Testis (tissue), 2 donors: ENCODE data around the gene DEF6.

Experiments used
- CTCF ChIP-seq, 3 experiments: fragments of 450-650 bp in 2 of 3; fragments of 200-600 bp in 1 of 3; sonication (generic) in 1 of 3; IDR thresholded peaks; one replicate each; pipeline ENCODE4 v1.5.1; 2016 to 2019; ENCODE audit warnings: antibody characterized with exemption in 3 of 3, mild to moderate bottlenecking in 2 of 3, moderate library complexity in 1 of 3
- POLR2A ChIP-seq: fragments of 450-650 bp; IDR thresholded peaks from one replicate; pipeline ENCODE4 v1.6.1; 2017; ENCODE audit warnings: antibody characterized with exemption, mild to moderate bottlenecking, moderate library complexity

- TF ChIP-seq POLR2A (no peak), CTCF (IDR thresholded peaks at IDR 0.05) (no peak)
Measured at GRCh38 chr6:35320031-35320410, 22.4 kb downstream of the DEF6 start.
